Activated T-helper 17 cell treated with anti-CD3 and anti-CD28 coated beads, Interleukin-2, amount 50 U/mL, for 72 hours (primary cell): ENCODE results near the gene OR6C2. TPM values are rescaled to one million over a fixed set of nuclear protein-coding genes. Genes with fewer than 3 reads are reported as not detected.
"Not testable (repeated sequence)": the region's sequence is repeated elsewhere in the genome, so short reads cannot be mapped to it uniquely, and the experiment has no call there.

ENCODE experiments used
- ATAC-seq: fragments of 150-1000 bp; cut with Tn5 transposase; replicated peaks from 2 replicates; pipeline ENCODE4 v1.10.0; 2021; ENCODE audit warnings: mild to moderate bottlenecking, moderate library complexity
- H3K27ac Mint-ChIP-seq: one replicate; pipeline ENCODE4 v1.8.0; 2022; ENCODE audit warnings: mixed read lengths
- H3K27me3 Mint-ChIP-seq: one replicate; pipeline ENCODE4 v1.8.0; 2022; ENCODE audit warnings: mixed read lengths
- H3K36me3 Mint-ChIP-seq: one replicate; pipeline ENCODE4 v1.8.0; 2022; ENCODE audit warnings: low read depth, mild to moderate bottlenecking, mixed read lengths
- H3K4me1 Mint-ChIP-seq: one replicate; pipeline ENCODE4 v1.8.0; 2022; ENCODE audit warnings: mixed read lengths
- H3K4me3 Mint-ChIP-seq: one replicate; pipeline ENCODE4 v1.8.0; 2022; ENCODE audit warnings: mild to moderate bottlenecking, mixed read lengths
- H3K9me3 Mint-ChIP-seq: one replicate; pipeline ENCODE4 v1.8.0; 2022; ENCODE audit warnings: mixed read lengths
- total RNA-seq, 2 donors: library from RNA; stranded (reverse); gene quantifications; one replicate each; pipeline ENCODE4 v1.2.3, GENCODE V29; 2022

Gene OR6C2
- total RNA-seq: not detected

GRCh38 chr12:55443776-55444175 lies at the start of gene OR6C2:
Gene OR6C2 (plus strand): TSS chr12:55444076. CDS start chr12:55452214, 8,138 bp downstream.
- Mint-ChIP-seq H3K9me3 (peaks cover 11% of the 10 kb centered on the region), H3K4me3 (no peak within 1 kb of the TSS), H3K27me3 (peaks cover 16% of the 10 kb centered on the region), H3K36me3 (no peaks in the 10 kb centered on the region), H3K4me1 (no peaks in the 10 kb centered on the region), H3K27ac (no peak within 1 kb of the TSS)
- ATAC-seq: no peak

GRCh38 chr12:55396326-55396725 lies 47.5 kb upstream of the OR6C2 start:
- Mint-ChIP-seq H3K27ac (no peak overlapping the region), H3K4me1 (no peaks in the 10 kb centered on the region), H3K36me3 (no peaks in the 10 kb centered on the region), H3K27me3 (peaks cover 22% of the 10 kb centered on the region), H3K4me3 (no peak overlapping the region), H3K9me3 (no peaks in the 10 kb centered on the region)
- no peak for ATAC-seq

GRCh38 chr12:55400229-55400628 lies 43.6 kb upstream of the OR6C2 start, which contains the start of gene OR6C65:
Gene OR6C65 (plus strand): TSS chr12:55400529. CDS start chr12:55400529, 0 bp downstream.
- H3K36me3 Mint-ChIP-seq: no peaks in the 10 kb centered on the region
- peaks cover 31% of the 10 kb centered on the region for H3K27me3 Mint-ChIP-seq
- no peak within 1 kb of the TSS for H3K27ac Mint-ChIP-seq
- no peak for ATAC-seq
- no peak within 1 kb of the TSS for H3K4me3 Mint-ChIP-seq
- no peaks in the 10 kb centered on the region for H3K9me3 Mint-ChIP-seq
- H3K4me1 Mint-ChIP-seq: no peaks in the 10 kb centered on the region

GRCh38 chr12:55407866-55408265 lies 36.0 kb upstream of the OR6C2 start:
- Mint-ChIP-seq H3K36me3 (no peaks in the 10 kb centered on the region), H3K27me3 (peaks cover 15% of the 10 kb centered on the region), H3K9me3 (no peaks in the 10 kb centered on the region), H3K4me1 (no peaks in the 10 kb centered on the region), H3K27ac (no peak overlapping the region), H3K4me3 (no peak overlapping the region)
- no peak for ATAC-seq

- not testable (repeated sequence) for H3K36me3 Mint-ChIP-seq, H3K9me3 Mint-ChIP-seq, H3K27ac Mint-ChIP-seq, H3K4me1 Mint-ChIP-seq, H3K4me3 Mint-ChIP-seq, ATAC-seq, H3K27me3 Mint-ChIP-seq
Observed at GRCh38 chr12:55409133-55409532, 34.7 kb upstream of the OR6C2 start.

- not testable (repeated sequence) for H3K36me3 Mint-ChIP-seq, H3K9me3 Mint-ChIP-seq
Observed at GRCh38 chr12:55412138-55412537, 31.7 kb upstream of the OR6C2 start.

GRCh38 chr12:55413498-55414388 lies 30.1 kb upstream of the OR6C2 start:
- not testable (repeated sequence) for H3K4me1 Mint-ChIP-seq, H3K27ac Mint-ChIP-seq, H3K9me3 Mint-ChIP-seq, H3K4me3 Mint-ChIP-seq, ATAC-seq, H3K36me3 Mint-ChIP-seq
- peaks cover 42% of the 10 kb centered on the region for H3K27me3 Mint-ChIP-seq

More at GRCh38 chr12:55412138-55412537, 31.7 kb upstream of the OR6C2 start:
- ATAC-seq, H3K4me3 Mint-ChIP-seq, H3K27ac Mint-ChIP-seq, H3K4me1 Mint-ChIP-seq: not testable (repeated sequence)
- peaks cover 30% of the 10 kb centered on the region for H3K27me3 Mint-ChIP-seq

- H3K4me3 Mint-ChIP-seq, H3K9me3 Mint-ChIP-seq, H3K4me1 Mint-ChIP-seq, H3K27ac Mint-ChIP-seq, H3K36me3 Mint-ChIP-seq, ATAC-seq: not testable (repeated sequence)
- peaks cover 44% of the 10 kb centered on the region for H3K27me3 Mint-ChIP-seq
Observed at GRCh38 chr12:55414396-55414823, 29.5 kb upstream of the OR6C2 start.

- ATAC-seq: peak; percentile 72
- H3K4me3 Mint-ChIP-seq, H3K9me3 Mint-ChIP-seq, H3K4me1 Mint-ChIP-seq, H3K27ac Mint-ChIP-seq, H3K36me3 Mint-ChIP-seq: not testable (repeated sequence)
- H3K27me3 Mint-ChIP-seq: peaks cover 48% of the 10 kb centered on the region
Observed at GRCh38 chr12:55414889-55415288, 29.0 kb upstream of the OR6C2 start.

GRCh38 chr12:55416961-55417360 lies 26.9 kb upstream of the OR6C2 start:
- Mint-ChIP-seq H3K27ac (no peak overlapping the region), H3K4me3 (no peak overlapping the region), H3K9me3 (no peaks in the 10 kb centered on the region), H3K36me3 (no peaks in the 10 kb centered on the region), H3K27me3 (peaks cover 52% of the 10 kb centered on the region), H3K4me1 (no peaks in the 10 kb centered on the region)
- no peak for ATAC-seq

- Mint-ChIP-seq H3K4me3 (no peak overlapping the region), H3K9me3 (no peaks in the 10 kb centered on the region), H3K36me3 (no peaks in the 10 kb centered on the region), H3K27ac (no peak overlapping the region), H3K4me1 (no peaks in the 10 kb centered on the region), H3K27me3 (peaks cover 49% of the 10 kb centered on the region)
- ATAC-seq: no peak
Observed at GRCh38 chr12:55420307-55420962, 23.4 kb upstream of the OR6C2 start.

GRCh38 chr12:55425954-55426353 lies 17.9 kb upstream of the OR6C2 start, which contains the start of gene OR6C76:
Gene OR6C76 (plus strand): TSS chr12:55426254. CDS start chr12:55426254, 0 bp downstream.
- Mint-ChIP-seq H3K4me3 (no peak within 1 kb of the TSS), H3K27me3 (peaks cover 21% of the 10 kb centered on the region), H3K27ac (no peak within 1 kb of the TSS), H3K36me3 (no peaks in the 10 kb centered on the region), H3K9me3 (no peaks in the 10 kb centered on the region), H3K4me1 (no peaks in the 10 kb centered on the region)
- ATAC-seq: no peak

GRCh38 chr12:55428331-55429243 lies 15.3 kb upstream of the OR6C2 start:
- no peaks in the 10 kb centered on the region for H3K4me1 Mint-ChIP-seq
- peaks cover 21% of the 10 kb centered on the region for H3K27me3 Mint-ChIP-seq
- no peak for ATAC-seq
- peaks cover 3% of the 10 kb centered on the region for H3K9me3 Mint-ChIP-seq
- no peaks in the 10 kb centered on the region for H3K36me3 Mint-ChIP-seq
- no peak overlapping the region for H3K27ac Mint-ChIP-seq
- no peak overlapping the region for H3K4me3 Mint-ChIP-seq

- not testable (repeated sequence) for H3K4me1 Mint-ChIP-seq, ATAC-seq, H3K27ac Mint-ChIP-seq, H3K36me3 Mint-ChIP-seq, H3K4me3 Mint-ChIP-seq
- peaks cover 18% of the 10 kb centered on the region for H3K27me3 Mint-ChIP-seq
- peaks cover 11% of the 10 kb centered on the region for H3K9me3 Mint-ChIP-seq
Observed at GRCh38 chr12:55441233-55441632, 2.6 kb upstream of the OR6C2 start.
